Measurements from ENCODE around the gene MAML1. TPM values are rescaled to one million over a fixed set of nuclear protein-coding genes. Genes with fewer than 3 reads are reported as not detected.

Gene MAML1
- total RNA-seq, 4 donors from 2014 or later = 31.8 to 51.3 (median 36.8) TPM

DNA sequence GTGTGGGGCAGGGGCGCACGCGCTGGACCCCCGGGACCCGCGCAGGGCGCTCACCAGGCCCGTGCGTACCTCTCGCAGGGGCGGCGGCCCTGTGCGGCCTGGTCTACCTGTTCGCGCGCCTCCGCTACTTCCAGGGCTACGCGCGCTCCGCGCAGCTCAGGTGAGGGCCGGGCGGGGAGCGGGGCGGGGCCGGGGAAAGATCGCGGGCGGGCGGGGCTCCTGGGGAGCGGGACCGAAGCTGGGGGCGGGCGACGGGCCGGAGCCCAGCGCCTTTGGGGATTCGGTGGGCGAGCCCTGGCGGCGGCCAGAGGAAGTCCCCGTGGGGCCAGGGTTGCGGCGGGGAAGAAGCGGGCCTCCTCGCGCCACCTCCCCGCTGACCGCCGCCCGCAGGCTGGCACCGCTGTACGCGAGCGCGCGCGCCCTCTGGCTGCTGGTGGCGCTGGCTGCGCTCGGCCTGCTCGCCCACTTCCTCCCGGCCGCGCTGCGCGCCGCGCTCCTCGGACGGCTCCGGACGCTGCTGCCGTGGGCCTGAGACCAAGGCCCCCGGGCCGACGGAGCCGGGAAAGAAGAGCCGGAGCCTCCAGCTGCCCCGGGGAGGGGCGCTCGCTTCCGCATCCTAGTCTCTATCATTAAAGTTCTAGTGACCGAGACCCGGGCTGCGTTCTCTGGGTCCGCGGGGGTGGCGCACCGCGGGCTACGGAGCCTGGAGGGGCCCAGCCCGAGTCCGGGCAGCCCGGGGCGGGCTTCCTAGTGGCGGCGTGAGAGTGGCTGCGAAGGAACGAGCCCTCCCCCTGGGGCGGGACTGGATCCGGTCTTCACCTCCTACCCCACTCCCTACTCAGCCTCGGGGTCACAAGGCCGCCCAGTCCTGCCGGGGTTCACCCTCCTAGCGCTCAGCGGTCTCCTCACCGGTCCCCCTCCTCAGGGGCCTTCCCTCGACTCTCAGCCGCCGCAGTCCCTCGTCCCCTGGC lies 63.5 kb downstream of the MAML1 start:
- ATAC-seq = peak; percentile 84
- 0% methylated on average over 2 of the region's 113 CpGs; no CpG with 5 or more reads in 1 of the 2 donors for WGBS, 2 donors (ENCODE audit: low coverage in 1 of 2)
- Histone ChIP-seq H3K4me1 (peaks cover 0 to 67% (median 22%) of the 10 kb centered on the region in 3 donors), H3K36me3 (peaks cover 0 to 41% of the 10 kb centered on the region in 2 donors), H3K9me3 (no peaks in the 10 kb centered on the region), H3K4me3 (peak overlapping the region; percentile 42 to 81), H3K27me3 (no peaks in the 10 kb centered on the region), H3K27ac (peak overlapping the region; percentile 36 to 90 (median 84))
- TF ChIP-seq EP300 (IDR thresholded peaks at IDR 0.05) = no peak
- TF ChIP-seq, protein P1, sequence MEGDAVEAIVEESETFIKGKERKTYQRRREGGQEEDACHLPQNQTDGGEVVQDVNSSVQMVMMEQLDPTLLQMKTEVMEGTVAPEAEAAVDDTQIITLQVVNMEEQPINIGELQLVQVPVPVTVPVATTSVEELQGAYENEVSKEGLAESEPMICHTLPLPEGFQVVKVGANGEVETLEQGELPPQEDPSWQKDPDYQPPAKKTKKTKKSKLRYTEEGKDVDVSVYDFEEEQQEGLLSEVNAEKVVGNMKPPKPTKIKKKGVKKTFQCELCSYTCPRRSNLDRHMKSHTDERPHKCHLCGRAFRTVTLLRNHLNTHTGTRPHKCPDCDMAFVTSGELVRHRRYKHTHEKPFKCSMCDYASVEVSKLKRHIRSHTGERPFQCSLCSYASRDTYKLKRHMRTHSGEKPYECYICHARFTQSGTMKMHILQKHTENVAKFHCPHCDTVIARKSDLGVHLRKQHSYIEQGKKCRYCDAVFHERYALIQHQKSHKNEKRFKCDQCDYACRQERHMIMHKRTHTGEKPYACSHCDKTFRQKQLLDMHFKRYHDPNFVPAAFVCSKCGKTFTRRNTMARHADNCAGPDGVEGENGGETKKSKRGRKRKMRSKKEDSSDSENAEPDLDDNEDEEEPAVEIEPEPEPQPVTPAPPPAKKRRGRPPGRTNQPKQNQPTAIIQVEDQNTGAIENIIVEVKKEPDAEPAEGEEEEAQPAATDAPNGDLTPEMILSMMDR (IDR thresholded peaks at IDR 0.05) = peak in 3 of 4 experiments; percentile 89 to 95 (median 93)
- TF ChIP-seq POLR2A (IDR thresholded peaks at IDR 0.05) = peak; percentile 54 to 63
- TF ChIP-seq POLR2AphosphoS5 (IDR thresholded peaks at IDR 0.05) = no peak

DNA sequence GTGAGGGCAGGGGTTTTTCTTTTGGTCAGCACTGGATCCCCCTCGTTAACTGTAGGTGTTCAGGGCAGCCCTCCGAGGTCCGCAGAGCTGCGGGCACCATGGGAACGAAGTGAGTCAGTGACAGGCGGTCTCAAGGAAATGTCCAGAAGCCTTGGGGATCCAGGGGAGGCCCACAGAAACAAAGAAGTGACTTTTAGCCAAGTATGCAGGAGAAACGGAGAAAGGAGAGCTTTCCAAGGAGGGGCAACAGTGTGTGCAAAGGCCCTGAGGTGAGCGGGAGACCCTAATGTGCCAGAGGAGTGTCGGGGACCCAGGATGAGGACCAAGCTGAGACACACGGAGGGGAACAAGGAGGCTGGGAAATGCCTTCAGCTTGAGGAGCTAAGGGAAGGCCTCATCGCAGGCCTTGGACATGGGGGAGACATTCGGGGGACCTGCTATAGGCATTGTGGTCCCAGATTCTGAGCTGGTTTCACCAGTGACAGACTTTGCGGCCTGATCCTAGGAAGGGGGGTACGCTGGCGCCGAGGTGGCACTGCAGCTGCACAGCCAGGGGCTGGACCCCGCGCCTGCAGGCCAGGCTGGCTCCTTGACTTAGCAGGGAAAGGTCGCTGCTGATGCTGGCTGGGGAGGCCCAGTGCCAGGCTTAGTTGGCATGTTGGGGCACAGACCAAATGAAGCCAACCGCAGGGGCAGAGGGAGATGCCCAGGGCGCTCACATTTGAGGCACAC lies 64.4 kb downstream of the MAML1 start:
- ATAC-seq = no peak
- 86 to 96% methylated on average over 6 to 14 of the region's 21 CpGs for WGBS, 2 donors (ENCODE audit: low coverage in 1 of 2)
- Histone ChIP-seq H3K4me1 (peaks cover 0 to 70% (median 28%) of the 10 kb centered on the region in 3 donors), H3K27me3 (no peaks in the 10 kb centered on the region), H3K9me3 (no peaks in the 10 kb centered on the region), H3K36me3 (peaks cover 0 to 47% of the 10 kb centered on the region in 2 donors), H3K4me3 (peak overlapping the region in 1 of 2 donors; percentile 81), H3K27ac (peak overlapping the region; percentile 36 to 90 (median 84))
- TF ChIP-seq POLR2A (IDR thresholded peaks at IDR 0.05) (no peak), EP300 (IDR thresholded peaks at IDR 0.05) (no peak), POLR2AphosphoS5 (IDR thresholded peaks at IDR 0.05) (no peak)
- TF ChIP-seq, protein P1 (IDR thresholded peaks at IDR 0.05) = no peak

DNA sequence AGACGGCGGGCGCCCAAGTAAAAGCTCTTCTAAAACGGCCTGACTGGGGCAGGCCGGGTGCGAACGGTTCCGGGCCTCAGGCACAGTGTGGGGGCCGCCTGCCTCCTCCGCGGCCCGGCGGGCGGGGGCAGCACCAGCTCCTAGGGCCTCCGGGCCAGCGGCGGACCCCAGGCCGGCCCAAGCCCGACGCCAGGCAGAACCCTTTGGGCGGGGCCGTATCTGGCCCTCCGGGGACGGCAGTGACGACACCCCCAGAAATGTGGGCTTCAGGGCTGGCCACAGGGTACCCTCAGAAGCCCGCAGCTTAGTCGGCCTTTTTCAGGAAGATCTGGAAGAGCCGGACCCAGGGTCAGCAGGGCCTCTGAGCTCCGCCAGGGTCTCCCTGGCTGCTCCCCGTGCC lies 65.1 kb downstream of the MAML1 start:
- Histone ChIP-seq H3K27me3 (no peaks in the 10 kb centered on the region), H3K36me3 (peaks cover 0 to 47% of the 10 kb centered on the region in 2 donors), H3K9me3 (no peaks in the 10 kb centered on the region), H3K4me3 (no peak overlapping the region), H3K4me1 (peaks cover 0 to 70% (median 31%) of the 10 kb centered on the region in 3 donors), H3K27ac (no peak overlapping the region)
- no peak for ATAC-seq
- TF ChIP-seq POLR2AphosphoS5 (IDR thresholded peaks at IDR 0.05) (no peak), POLR2A (IDR thresholded peaks at IDR 0.05) (no peak), EP300 (IDR thresholded peaks at IDR 0.05) (no peak)
- TF ChIP-seq, protein P1 (IDR thresholded peaks at IDR 0.05) = no peak
- WGBS, 2 donors (ENCODE audit: low coverage in 1 of 2) = 80% methylated on average over 1 of the region's 30 CpGs; no CpG with 5 or more reads in 1 of the 2 donors

DNA sequence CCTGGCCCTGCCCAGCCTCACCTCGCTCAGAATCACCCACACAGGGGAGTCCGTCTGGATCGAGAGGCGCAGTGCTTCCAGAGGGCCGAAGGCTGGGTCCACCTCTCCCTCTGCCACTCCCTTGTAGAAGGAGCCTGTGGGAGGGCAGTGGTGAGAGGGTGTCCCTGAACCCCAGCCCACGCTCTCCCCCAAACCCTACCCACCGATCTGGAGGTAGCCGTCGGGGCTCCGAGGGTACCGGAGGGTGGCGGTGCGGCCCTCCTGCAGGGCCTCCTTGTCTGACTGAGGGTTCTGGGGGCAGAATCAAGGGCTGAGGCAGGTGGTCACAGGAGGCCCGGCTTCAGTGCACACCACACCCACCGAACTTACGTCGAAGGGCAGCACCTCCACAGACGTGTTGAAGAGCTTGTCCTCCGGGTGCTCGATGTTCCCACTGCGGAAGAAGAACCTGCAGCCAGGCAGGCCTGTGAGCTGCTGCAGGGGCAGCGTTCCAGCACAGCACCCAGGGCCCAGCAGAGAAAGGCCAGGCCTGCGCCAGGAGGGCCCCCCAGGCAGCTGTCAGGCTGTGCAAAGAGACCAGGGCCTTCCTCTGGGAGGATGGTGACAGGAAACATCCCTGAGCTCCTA lies 65.6 kb downstream of the MAML1 start:
- TF ChIP-seq POLR2AphosphoS5 (IDR thresholded peaks at IDR 0.05) = no peak
- TF ChIP-seq, protein P1 (IDR thresholded peaks at IDR 0.05) = no peak
- no peak for TF ChIP-seq POLR2A (IDR thresholded peaks at IDR 0.05)
- TF ChIP-seq EP300 (IDR thresholded peaks at IDR 0.05) = no peak
- no CpG with 5 or more reads among the region's 23 CpGs for WGBS, 2 donors (ENCODE audit: low coverage in 1 of 2)
- Histone ChIP-seq H3K4me3 (no peak overlapping the region), H3K36me3 (peaks cover 0 to 47% of the 10 kb centered on the region in 2 donors), H3K27ac (no peak overlapping the region), H3K9me3 (no peaks in the 10 kb centered on the region), H3K4me1 (peaks cover 0 to 70% (median 34%) of the 10 kb centered on the region in 3 donors), H3K27me3 (no peaks in the 10 kb centered on the region)
- no peak for ATAC-seq

Data from gastroesophageal sphincter (tissue), 4 donors.